HG03108 (cell line): ENCODE measurements around the gene SEMA3B.
"Not testable (repeated sequence)": the region's sequence is repeated elsewhere in the genome, so short reads cannot be mapped to it uniquely, and the experiment has no call there.

Experiments
- ATAC-seq: cut with Tn5 transposase; IDR thresholded peaks from one replicate; pipeline ENCODE4 v1.9.1; 2021; ENCODE audit warnings: moderate library complexity; ENCODE audit not compliant: unreplicated experiment

The SEMA3B gene

DNA sequence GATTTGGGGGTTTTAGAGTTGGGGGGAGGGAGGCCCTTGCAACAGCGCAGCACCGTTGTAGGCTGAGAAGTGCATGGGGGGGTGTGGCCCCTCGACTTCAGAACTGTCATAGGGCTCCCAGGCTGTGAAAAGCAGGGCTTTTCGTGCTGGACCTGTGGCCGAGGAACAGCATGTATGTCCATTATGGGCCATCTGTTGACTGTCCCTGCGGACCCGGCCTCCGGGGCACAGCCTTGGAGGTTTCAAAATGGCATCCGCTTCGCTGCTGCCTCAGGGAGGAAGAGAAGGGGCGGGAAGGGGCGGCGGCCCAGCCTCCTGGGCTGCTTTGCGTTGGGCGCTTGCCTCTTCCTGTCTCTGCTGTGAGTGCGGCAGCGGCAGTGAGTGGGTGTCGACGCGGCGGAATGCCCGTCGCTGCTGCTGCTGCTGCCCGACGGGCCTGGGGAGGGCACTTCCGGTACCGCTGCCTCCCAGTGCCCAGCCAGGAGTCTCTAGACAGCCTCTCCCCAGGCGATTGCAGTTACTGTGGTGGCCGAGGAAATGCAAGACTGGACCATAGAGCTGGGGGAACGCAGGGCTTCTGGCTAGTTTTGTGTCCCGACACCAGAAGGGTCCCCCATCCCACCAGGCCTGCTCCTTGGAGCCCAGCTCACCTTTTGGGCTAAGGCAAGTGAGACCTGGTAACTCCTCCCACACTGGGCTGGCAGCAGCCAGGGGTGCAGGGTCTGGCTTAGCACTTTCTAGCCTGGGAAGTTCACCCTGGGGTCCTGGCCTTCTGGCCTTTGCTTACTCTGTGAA, 31.0 kb upstream of the SEMA3B start:
- peak; percentile 31 for ATAC-seq

DNA sequence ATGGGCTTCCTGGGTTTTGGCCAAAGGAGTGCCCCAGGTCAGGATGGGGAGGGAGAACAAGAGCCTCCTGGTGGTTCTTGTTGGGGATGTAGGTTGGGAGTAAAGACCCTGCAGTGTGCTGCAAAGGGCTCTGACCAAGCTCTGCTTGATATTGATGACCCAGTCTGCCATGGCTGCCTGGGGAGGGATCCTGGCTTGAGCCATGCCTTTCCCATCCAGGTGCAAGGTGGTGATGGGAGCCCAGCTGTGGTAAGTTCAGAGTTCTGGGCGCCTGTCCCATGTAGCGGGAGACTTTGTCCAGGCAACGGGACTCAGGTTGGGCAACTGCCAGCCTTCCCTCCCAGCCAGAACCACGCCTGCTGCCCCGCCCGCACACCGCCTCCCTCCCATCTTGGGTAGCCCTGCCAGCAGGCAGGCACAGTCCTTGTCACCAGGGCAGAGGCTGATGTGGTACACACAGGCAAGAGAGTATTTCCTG, 30.4 kb upstream of the SEMA3B start:
- ATAC-seq = no peak

DNA sequence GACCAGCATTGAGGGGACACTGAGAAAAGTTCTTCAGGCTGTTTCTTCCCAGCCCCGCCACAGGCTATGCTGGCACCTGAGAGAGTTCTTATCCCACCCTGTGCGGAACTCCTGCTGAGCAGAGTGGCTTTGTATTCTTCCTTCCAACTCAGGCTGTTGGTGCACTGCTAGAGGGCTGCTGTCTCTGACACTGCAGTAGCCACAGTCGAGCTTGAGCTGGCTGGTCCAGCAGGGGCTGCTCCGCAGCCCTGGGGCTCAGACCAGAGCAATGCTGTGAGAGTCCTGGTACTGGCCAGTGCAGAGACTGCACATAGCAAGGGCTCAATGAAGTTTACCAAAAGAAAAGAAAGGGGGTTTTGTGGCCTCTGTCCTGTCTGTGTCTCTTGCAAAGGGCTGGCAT, 29.3 kb upstream of the SEMA3B start:
- no peak for ATAC-seq

DNA sequence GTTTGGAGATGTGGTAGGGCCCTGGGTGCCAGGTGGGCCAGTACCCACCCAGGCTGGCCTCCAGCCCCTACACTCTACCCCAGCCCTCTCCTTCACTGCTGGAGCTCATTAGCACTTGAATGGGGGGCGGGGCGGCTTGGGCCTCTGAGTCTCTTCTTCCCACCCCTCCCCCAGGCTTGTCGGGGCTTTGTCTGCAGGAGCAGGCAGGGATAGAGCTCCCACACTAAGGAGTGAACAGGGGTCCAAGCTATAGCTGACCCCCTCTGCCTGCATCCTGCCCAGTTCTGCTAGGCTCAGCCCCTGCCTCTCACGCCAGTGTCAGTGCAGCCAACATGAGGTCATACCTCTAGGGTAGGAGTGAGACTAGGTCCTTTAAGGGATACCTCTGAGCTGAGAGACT, 27.8 kb upstream of the SEMA3B start:
- ATAC-seq = no peak

DNA sequence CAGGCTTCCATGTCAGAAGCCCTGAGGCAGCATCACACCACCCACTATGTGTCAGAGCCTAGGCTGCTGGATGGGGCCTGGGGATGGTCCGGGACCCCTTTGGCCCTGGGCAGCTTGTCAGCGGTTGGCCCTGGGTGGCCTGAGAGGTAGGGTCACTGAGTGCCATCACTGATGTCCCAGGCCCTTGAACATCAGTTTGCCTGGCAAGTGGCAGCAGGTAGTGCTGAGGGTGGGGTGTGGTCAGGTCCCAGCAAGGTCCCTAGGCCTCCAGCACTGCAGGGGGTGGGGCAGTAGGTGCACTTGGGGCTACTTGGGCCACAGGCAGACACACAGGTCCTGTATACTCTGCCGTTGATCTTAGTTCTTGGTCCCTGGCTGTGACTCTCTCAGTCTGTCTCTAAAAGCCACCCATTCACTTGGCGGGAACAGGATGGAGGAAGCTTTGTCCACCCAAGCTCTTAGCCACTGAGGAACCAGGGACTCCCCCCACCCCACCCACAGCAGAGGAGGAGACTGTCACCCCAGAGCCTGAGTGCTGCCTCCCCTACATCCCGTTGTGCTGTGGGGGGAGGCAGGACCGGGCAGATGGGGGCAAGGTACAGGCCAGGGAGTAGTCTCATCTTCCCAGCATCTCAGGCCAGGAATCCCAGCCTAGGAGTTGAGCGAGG, 27.1 kb upstream of the SEMA3B start:
- no peak for ATAC-seq

DNA sequence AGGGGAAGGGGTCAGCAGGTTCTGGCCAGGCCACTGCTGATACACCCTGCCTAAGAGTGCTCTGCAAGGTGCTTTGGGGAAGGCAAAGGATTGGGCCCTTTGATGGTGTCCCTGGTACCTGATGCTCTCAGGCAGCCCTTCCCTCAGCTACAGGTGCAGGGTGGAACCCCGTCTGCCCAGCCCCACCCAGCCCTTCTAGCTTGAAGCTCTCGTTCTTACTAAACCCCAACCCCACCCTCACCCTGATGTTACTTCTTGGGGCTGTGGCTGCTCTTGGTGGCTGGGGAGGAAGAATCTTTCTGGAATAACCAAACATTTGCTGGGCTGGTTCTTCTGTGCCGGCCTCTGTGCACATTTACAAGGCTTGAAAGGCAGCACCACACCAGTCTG, 26.6 kb upstream of the SEMA3B start:
- no peak for ATAC-seq

DNA sequence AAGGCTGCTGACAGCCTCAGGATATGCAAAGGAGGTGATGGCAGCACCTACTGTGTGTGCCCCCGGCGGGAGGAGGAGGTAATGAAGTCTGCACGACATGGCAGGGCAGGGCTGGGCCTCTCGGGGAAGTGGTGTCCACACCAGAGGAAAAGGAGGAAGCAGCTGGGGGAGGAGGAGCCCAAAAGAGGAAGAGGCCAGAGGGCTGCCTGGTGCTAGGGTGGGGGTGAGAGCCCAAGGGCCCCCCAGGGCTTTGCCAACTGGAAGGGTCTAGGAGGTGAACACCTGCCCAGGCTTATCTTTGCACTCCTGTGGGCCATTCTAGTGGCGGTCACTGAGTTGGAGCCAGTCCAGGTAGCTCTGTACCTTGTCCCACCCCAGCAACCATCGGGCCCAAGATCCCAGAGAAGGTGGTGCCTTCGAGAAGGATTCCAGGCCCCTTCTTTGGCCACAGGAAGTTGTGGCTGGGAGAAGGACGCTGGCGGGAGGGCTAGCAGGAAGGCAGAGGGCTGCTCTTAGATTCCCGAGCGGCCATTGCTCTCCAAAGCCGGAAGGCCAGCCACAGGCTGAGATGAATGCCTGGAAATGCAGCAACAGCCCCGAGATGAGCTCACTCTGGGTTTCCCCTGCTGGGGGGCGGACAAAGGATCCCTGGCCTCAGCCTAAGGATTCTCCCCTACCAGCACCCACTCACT, 25.9 kb upstream of the SEMA3B start:
- ATAC-seq = no peak

DNA sequence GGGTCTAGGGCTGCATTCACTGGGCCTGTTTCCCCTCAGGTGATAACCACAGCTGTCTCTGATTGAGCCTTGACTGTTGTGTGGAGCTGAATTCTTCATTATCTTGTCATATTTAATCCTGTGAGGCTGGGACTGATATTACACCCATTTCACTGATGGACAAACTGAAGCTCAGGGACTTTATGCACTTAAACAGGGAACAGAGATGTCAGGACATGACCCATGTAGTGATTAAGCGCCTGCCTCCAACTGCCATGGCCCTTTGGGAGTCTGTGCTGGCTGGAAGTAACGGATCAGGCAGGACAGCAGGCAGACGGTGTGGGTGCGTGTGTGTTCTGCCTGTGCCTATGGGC, 25.4 kb upstream of the SEMA3B start:
- no peak for ATAC-seq

DNA sequence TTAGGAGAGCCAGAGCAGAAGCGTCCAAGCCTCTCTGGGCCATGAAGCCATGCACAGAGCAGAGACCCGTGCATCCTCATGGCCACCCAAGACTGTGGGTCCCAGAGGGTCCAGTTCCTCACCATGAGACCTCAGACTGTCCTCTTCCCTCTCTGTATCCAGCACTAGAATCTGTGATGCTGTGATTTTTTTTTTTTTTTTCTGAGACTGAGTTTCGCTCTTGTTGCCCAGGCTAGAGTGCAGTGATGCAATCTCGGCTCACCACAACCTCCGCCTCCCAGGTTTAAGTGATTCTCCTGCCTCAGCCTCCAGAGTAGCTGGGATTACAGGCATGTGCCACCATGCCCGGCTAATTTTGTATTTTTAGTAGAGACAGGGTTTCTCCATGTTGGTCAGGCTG, 24.1 kb upstream of the SEMA3B start:
- not testable (repeated sequence) for ATAC-seq

DNA sequence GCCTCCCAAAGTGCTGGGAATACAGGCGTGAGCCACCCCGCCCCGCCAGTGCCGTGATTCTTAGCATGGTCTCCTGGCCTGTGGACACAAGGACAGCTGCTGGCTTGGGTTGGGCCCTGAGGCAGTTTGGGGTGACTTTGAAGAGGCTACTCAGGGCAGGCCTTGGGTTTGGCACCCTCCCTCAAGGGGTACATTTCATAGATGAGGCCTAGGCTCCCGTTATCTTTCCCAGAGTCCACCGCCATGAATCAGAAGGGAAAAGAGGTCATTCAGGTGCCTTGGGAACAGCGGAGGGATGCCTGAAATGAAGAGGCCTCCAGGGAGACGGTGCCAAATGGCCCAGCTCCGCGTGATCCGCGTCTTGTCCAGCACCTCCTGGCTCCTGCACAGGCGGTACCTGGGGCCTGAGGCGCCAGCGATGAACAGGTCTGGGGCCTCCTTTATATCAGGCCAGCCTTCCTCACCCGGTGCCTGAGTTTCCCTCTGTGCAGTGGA, 23.6 kb upstream of the SEMA3B start:
- no peak for ATAC-seq

DNA sequence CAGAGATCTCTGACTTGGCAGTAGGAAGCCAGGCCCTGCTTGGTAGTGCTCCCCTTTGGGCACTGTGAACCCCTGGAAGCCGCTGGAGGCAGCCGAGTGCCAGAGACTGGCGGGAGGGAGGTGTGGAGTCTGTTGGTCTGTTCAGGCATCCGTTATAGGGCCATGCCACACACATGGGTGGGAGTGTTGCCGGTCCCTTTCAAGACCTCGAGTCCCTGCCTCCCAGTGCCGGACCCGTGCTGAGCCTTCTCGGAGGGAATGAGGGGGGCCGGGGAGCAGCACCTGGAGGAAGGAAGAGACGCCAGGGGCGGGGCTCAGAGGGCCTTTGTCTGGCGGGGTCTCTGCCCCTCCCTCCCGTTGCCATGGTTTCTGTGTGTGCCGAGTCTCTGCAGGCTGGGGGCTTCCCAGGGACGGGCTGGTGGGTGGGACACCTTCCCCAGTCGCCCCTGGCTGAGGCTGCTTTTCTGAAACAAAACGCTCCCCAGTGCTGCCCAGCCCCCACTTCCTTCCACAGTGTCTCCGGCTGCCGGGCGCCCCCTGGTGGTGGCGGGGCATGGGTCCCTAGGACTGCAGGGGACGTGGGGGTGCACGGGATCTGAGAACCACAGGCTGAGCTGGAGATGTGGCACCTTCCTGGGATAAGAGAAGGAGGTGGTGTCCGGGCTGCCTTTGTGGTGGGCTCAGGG, 23.0 kb upstream of the SEMA3B start:
- peak; percentile 44 for ATAC-seq

DNA sequence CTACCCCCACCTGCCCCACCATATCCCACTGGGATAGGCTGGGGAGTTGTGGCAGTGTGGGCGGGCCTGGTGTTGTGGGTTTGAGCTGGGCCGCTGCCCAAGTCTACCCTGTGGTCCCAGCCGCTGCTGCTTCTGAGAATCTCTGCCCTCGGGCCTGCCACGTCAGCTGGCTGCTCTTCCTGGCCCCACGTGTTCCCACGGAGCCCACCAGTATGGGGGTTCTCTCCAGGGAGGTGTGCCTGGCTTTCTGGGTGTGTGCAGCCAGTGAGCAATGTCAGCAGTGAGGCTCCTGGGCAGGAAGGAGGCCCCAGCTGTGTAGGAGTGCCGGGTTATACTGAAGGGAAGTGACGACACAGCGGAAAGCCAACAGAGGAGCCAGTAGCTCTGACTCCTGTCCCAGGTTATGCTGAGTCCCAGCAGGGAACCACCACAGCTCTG, 22.4 kb upstream of the SEMA3B start:
- peak; percentile 26 for ATAC-seq

DNA sequence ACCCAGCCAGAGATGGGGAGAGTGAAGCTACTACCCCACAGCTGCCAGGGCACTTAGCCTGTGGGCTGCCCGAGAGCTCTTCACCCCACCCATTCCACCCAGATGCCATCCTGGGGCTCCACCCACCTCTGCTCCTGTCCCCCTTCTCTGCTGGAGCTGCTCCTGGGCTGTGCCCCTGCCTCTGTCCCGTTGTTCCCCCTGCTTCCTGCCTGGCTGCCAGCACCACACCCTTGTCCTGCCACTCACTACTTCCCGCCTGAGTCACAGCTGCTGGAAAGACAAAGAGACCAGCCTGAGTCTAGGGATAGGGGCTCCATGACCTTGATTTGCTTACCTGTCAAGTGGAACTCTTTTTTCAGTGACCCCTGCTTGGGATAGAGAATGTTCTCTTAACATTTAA, 20.6 kb upstream of the SEMA3B start:
- ATAC-seq = no peak

DNA sequence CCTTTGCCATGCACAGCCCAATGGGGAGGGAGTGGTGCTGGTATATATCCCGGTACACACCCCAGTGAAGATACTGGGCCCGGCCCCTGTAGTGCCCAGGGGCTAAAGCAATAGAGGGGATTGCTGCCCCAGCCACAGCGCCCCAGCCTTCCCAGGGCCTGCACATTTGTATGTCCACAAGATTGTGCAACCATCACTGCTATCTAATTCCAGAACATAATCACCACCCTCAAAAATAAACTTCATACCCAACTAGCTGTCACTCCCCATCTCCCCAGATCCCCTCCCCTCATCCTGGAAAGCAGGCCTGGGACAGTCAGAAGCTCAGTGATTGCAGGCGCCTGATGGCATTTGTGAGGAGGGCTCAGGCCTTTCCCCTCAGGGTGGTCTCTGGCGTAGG, 19.5 kb upstream of the SEMA3B start:
- no peak for ATAC-seq

DNA sequence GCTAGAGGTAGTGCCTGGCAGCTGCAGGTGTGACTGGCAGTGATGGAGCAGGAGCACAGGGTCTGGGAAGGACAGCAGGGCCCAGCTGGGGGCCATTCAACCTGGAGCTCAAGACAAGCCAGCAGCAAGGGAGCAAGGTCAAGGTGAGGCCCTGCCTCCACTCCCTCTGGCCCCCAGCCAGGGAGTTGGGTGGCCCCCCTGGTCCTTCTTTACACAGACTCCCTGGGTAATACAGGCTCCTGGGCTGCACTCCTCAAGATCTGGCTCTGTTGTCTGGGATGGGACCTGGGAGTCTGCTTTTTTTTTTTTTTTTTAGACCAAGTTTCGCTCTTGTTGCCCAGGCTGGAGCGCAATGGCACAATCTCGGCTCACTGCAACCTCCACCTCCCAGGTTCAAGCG, 18.4 kb upstream of the SEMA3B start:
- ATAC-seq = no peak

DNA sequence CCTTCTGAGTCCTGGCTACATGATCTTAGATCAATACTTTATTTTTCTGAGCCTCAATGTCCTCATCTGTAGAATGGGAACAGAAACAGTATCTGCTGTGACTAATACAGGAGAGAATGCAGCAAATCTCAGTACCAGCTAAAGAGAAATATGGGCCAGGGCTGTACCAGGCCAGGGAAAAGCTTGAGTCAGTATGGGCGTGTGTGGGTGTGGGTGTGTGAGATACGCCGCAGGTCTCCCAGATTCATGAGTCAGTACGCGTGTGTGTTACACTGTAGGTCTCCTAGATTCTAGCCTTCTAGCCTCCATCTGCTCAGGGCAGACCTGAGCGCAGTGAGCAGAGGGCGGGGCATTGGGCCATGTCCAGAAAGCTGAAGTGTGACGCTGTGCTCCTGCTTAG, 17.7 kb upstream of the SEMA3B start:
- no peak for ATAC-seq

DNA sequence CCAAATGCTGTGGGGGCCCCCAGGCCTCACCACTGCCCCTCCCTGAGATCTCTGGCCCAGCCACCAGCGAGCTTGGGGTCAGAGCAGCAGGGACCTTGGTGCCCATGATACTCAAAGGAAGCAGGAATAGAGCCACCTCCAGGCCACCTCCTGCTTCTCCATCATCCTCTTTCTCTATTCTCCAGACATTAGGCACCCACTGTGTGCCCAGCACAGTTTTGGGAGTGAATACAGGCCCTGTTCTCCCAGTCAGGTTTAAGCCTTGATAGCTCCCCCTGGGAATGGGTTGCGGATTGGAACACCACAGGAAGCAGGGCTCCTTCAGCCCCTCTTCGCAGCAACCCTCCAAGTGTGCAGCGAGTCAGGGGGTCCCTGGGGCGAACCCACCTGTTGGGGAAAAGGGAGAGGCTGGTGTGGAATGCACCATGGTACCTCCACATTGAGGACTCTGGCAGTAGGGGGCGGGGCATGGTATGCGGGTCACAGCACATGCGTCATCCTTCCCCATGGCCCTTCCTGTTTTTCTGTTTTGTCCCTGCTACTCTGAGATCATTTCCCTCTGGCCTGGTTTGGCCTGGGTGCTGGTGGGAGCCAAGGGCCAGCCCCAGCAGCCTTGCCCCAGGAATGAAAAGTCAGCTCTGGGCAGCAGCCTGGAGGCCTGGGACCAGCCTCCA, 14.2 kb upstream of the SEMA3B start:
- no peak for ATAC-seq

DNA sequence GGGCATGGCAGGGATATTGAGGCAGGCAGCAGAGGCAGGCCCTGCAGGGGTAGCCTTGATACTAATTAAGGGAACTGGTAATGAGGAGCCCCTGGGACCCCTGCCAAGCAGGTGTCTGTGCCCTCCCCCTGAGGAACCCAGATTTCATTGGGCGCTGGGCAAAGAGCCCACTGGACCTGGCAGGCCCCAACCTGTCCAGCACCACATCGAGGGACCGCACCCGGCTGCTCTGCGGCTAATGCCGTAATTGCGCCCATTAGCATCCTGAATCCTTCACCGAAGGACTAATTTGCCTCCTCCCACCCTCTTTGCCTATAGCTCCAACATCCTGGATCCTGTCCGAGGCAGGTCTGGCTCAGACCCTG, 13.7 kb upstream of the SEMA3B start:
- ATAC-seq = no peak

DNA sequence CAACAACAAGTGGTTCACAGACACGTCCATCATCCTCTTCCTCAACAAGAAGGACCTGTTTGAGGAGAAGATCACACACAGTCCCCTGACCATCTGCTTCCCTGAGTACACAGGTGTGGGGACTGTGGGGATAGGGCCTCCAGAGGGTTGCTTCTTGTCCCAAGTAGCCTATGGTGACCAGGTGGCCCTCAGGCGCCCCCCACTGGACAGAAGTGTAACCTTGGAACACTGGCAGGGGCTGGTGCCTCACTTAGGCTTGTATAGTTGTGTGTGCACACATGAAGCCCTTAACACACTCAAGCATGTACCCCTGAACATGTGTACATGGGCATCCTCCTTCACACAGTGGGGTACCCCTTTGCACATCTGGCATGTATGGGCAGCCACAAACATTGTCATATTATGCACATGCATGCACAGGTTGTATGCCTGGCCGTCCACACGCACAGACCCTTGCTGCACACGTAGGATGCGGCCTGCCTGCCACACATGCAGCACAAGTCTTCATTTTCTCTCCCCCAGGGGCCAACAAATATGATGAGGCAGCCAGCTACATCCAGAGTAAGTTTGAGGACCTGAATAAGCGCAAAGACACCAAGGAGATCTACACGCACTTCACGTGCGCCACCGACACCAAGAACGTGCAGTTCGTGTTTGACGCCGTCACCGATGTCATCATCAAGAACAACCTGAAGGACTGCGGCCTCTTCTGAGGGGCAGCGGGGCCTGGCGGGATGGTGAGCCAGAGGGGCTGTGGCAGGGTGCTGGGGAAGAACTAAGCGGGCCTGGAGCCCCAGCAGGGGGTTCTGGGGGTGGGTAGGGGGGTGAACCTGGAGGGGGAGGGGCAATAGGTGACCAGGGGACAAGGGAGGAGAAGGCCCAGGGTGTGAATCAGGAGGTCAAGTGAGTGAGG, 11.7 kb upstream of the SEMA3B start:
- ATAC-seq = no peak
